Stimulated activated effector memory CD8-positive, alpha-beta T cell treated with anti-CD3 and anti-CD28 coated beads, Interleukin-12 subunit alpha, Interleukin-12 subunit beta, amount 100 ng/mL, for 72 hours (primary cell): ENCODE results near the gene FIBP.

Source experiments
- ATAC-seq: fragments of 150-1000 bp; cut with Tn5 transposase; 2 replicates; pipeline ENCODE4 v1.10.0; 2021
- DNase-seq, 2 donors: peaks; one replicate each; pipeline ENCODE4 v3.0.0; 2021 to 2022; ENCODE audit warnings: low spot score in 2 of 2
- H3K27ac Mint-ChIP-seq: one replicate; pipeline ENCODE4 v1.8.0; 2022; ENCODE audit warnings: mild to moderate bottlenecking, mixed read lengths
- H3K36me3 Mint-ChIP-seq: one replicate; pipeline ENCODE4 v1.8.0; 2022; ENCODE audit warnings: mild to moderate bottlenecking, mixed read lengths
- H3K4me1 Mint-ChIP-seq: one replicate; pipeline ENCODE4 v1.8.0; 2022; ENCODE audit warnings: mixed read lengths
- H3K4me3 Mint-ChIP-seq: one replicate; pipeline ENCODE4 v1.8.0; 2022; ENCODE audit warnings: mild to moderate bottlenecking, mixed read lengths
- H3K9me3 Mint-ChIP-seq: one replicate; pipeline ENCODE4 v1.8.0; 2022; ENCODE audit warnings: mixed read lengths

Gene FIBP

GRCh38 chr11:65842144-65842543 is 46.1 kb downstream of the FIBP start:
- Mint-ChIP-seq H3K36me3 (no peaks in the 10 kb centered on the region), H3K4me3 (no peak overlapping the region)

GRCh38 chr11:65834202-65834601 is 54.1 kb downstream of the FIBP start:
- no peak for ATAC-seq
- no peak for DNase-seq
- Mint-ChIP-seq H3K4me1 (peaks cover 21% of the 10 kb centered on the region), H3K27ac (no peak overlapping the region), H3K9me3 (peaks cover 5% of the 10 kb centered on the region), H3K4me3 (no peak overlapping the region), H3K36me3 (no peaks in the 10 kb centered on the region)

More at GRCh38 chr11:65842144-65842543, 46.1 kb downstream of the FIBP start:
- ATAC-seq, result no peak
- Mint-ChIP-seq H3K27ac (no peak overlapping the region), H3K4me1 (no peaks in the 10 kb centered on the region), H3K9me3 (no peaks in the 10 kb centered on the region)
- no peak for DNase-seq
